GM12878 (cell line): ENCODE results near the gene FBXL17. TPM values are rescaled to one million over a fixed set of nuclear protein-coding genes. Genes with fewer than 3 reads are reported as not detected.

Source experiments
- ATAC-seq: fragments of 200-7000 bp; cut with Tn5 transposase; 3 replicates; pipeline ENCODE4 v1.9.1; 2020; ENCODE audit warnings: mild to moderate bottlenecking, moderate library complexity
- BruUV-seq: library from RNA; stranded (reverse); fragments of 400-500 nt; replicated peaks from 2 replicates; lab custom pipeline; 2021; lab: Mats Ljungman, UMichigan
- CTCF ChIA-PET: fragments of 300-600 bp; sonication (Branson Sonifier 250); formaldehyde crosslinking; extraction: SDS; loops from one replicate; lab custom pipeline; 2021; ENCODE audit warnings: inconsistent platforms; lab: Yijun Ruan, JAX
- POLR2A ChIA-PET: fragments of 350-600 bp; formaldehyde crosslinking; extraction: SDS; loops from one replicate; lab custom pipeline; 2021; ENCODE audit warnings: inconsistent platforms; lab: Charles Lee
- RAD21 ChIA-PET: fragments of 300-600 bp; sonication (Branson Sonifier 250); formaldehyde crosslinking; loops from one replicate; lab custom pipeline; 2023; ENCODE audit warnings: antibody characterized with exemption; ENCODE audit not compliant: unreplicated experiment; lab: Charles Lee
- SMC1A ChIA-PET: fragments of 300-600 bp; sonication (Branson Sonifier 250); formaldehyde crosslinking; loops from one replicate; lab custom pipeline; 2023; ENCODE audit not compliant: unreplicated experiment, uncharacterized antibody; lab: Charles Lee
- DNase-seq: peaks from one replicate; pipeline ENCODE4 v3.0.0-alpha.2; 2011; ENCODE audit warnings: low read depth, low spot score
- FAIRE-seq: peaks from 3 replicates; lab custom pipeline; 2011; peaks lifted over from hg19 to GRCh38; lab: Jason Lieb, UNC
- H2AFZ ChIP-seq: 2 replicates; pipeline ENCODE4 v1.6.0; 2011; ENCODE audit warnings: low read depth, low read length, control low read depth; ENCODE audit not compliant: control insufficient read depth
- H3K27ac ChIP-seq: 2 replicates; pipeline ENCODE4 v1.5.1; 2011; ENCODE audit warnings: control low read depth; ENCODE audit not compliant: control insufficient read depth, insufficient read depth
- H3K27me3 ChIP-seq, 2 experiments: replicated peaks in 1 of 2; 2 replicates each; pipeline versions ENCODE4 v1.6.0 to v1.6.1; 2011; ENCODE audit warnings: low read length in 1 of 2; ENCODE audit not compliant: control insufficient read depth in 2 of 2, insufficient read depth in 2 of 2
- H3K36me3 ChIP-seq, 2 experiments: 2 replicates each; pipeline ENCODE4 v1.5.1; 2011; ENCODE audit warnings: low read length in 1 of 2; ENCODE audit not compliant: control insufficient read depth in 2 of 2, insufficient read depth in 2 of 2
- H3K4me1 ChIP-seq: 2 replicates; pipeline ENCODE4 v1.6.1; 2011; ENCODE audit warnings: mild to moderate bottlenecking, low read length, moderate library complexity, mixed read lengths; ENCODE audit not compliant: control insufficient read depth, insufficient read depth
- H3K4me2 ChIP-seq: 2 replicates; pipeline ENCODE4 v1.6.0; 2011; ENCODE audit warnings: control low read depth; ENCODE audit not compliant: control insufficient read depth, insufficient read depth
- H3K4me3 ChIP-seq: fragments of 200-600 bp; sonication (generic); 2 replicates; pipeline ENCODE4 v1.5.1; 2016
- H3K79me2 ChIP-seq: 2 replicates; pipeline ENCODE4 v1.6.0; 2011; ENCODE audit warnings: low read length; ENCODE audit not compliant: control insufficient read depth, insufficient read depth
- H3K9ac ChIP-seq: 2 replicates; pipeline ENCODE4 v1.8.0; 2011; ENCODE audit warnings: low read length, control low read depth, mixed read lengths; ENCODE audit not compliant: control insufficient read depth, insufficient read depth
- H3K9me3 ChIP-seq: replicated peaks from 3 replicates; pipeline ENCODE4 v1.5.1; 2011; ENCODE audit warnings: mild to moderate bottlenecking, low read length; ENCODE audit not compliant: control insufficient read depth, insufficient read depth
- H4K20me1 ChIP-seq: 2 replicates; pipeline ENCODE4 v1.6.0; 2011; ENCODE audit not compliant: control insufficient read depth, insufficient read depth
- EGR1 ChIP-seq, 2 experiments: IDR thresholded peaks; 1 replicate in 1 of 2; 2 replicates in 1 of 2; pipeline ENCODE4 v1.6.1; 2011 to 2012; ENCODE audit warnings: low read depth in 2 of 2, low read length in 2 of 2, borderline replicate concordance in 1 of 2, mild to moderate bottlenecking in 1 of 2, moderate library complexity in 1 of 2
- FOXM1 ChIP-seq: IDR thresholded peaks from 2 replicates; pipeline ENCODE4 v1.6.1; 2012; ENCODE audit warnings: low read depth, mild to moderate bottlenecking, inconsistent platforms, low read length, moderate library complexity
- GABPA ChIP-seq: IDR thresholded peaks from 2 replicates; pipeline ENCODE4 v1.6.1; 2014; ENCODE audit warnings: antibody characterized with exemption, low read depth, mild to moderate bottlenecking, inconsistent platforms
- LARP7 ChIP-seq: fragments of 450-650 bp; IDR thresholded peaks from 2 replicates; pipeline ENCODE4 v1.6.1; 2017; ENCODE audit warnings: mild to moderate bottlenecking
- PAX5 ChIP-seq: IDR thresholded peaks from 2 replicates; pipeline ENCODE4 v1.6.1; 2011; ENCODE audit warnings: low read depth, low read length, borderline replicate concordance
- PBX3 ChIP-seq: IDR thresholded peaks from 2 replicates; pipeline ENCODE4 v1.6.1; 2011; ENCODE audit warnings: mild to moderate bottlenecking, low read depth, low read length, moderate library complexity; ENCODE audit not compliant: insufficient replicate concordance
- TCF7 ChIP-seq: IDR thresholded peaks from 2 replicates; pipeline ENCODE4 v1.6.1; 2014; ENCODE audit warnings: antibody characterized with exemption, borderline replicate concordance
- ZBED1 ChIP-seq: IDR thresholded peaks from 2 replicates; pipeline ENCODE4 v1.6.1; 2016; ENCODE audit warnings: borderline replicate concordance
- WGBS: methylation state at CpG from one replicate; pipeline ENCODE4 v1.1.6; 2016; ENCODE audit warnings: low lambda C conversion rate; ENCODE audit not compliant: insufficient replicate concordance, insufficient coverage; ENCODE audit errors: missing lambda C conversion rate; 5-methylcytosine and 5-hydroxymethylcytosine counted together
- in situ Hi-C: fragments of 300-500 bp; cut with MboI; formaldehyde crosslinking; loops from 9 replicates; pipeline ENCODE4 v1.14.3; 2018; ENCODE audit warnings: mixed read lengths
- intact Hi-C: fragments of 100-400 bp; cut with micrococcal nuclease; formaldehyde crosslinking; loops from one replicate; pipeline ENCODE4 v1.14.2; 2022; ENCODE audit not compliant: unreplicated experiment
- polyA plus RNA-seq, 11 experiments: library from polyadenylated mRNA; depleted of rRNA in 4 of 11; unstranded in 6 of 11; stranded (reverse) in 5 of 11; fragments of >200 nt; fragmentation: Nextera tagmentation in 4 of 11; fragmentation: Illumina TruSeq in 1 of 11; extraction: Ambion mirVana in 4 of 11; extraction: Trizol in 1 of 11; gene quantifications; 1 replicate in 1 of 11; 2 replicates in 10 of 11; pipeline versions ENCODE4 v1.2.1 to v1.2.3, GENCODE V29; 2011 to 2016; ENCODE audit warnings: inconsistent platforms in 2 of 11, missing spikeins in 2 of 11, low read depth in 1 of 11
- total RNA-seq, 4 experiments: library from RNA; depleted of rRNA in 3 of 4; stranded (reverse); fragments of >200 nt in 3 of 4; fragmentation: Illumina TruSeq in 1 of 4; extraction: Trizol in 1 of 4; gene quantifications; 2 replicates each; pipeline versions ENCODE4 v1.2.1 to v1.2.3, GENCODE V29; 2013 to 2021
- TF ChIP-seq, protein P1 (sequence below): fragments of 450-650 bp; IDR thresholded peaks from 2 replicates; pipeline ENCODE4 v1.6.1; 2016; ENCODE audit warnings: mild to moderate bottlenecking
- TF ChIP-seq, protein P2 (sequence below): IDR thresholded peaks from 2 replicates; pipeline ENCODE4 v1.6.1; 2011; ENCODE audit warnings: borderline replicate concordance, low read depth, mild to moderate bottlenecking, moderate library complexity, low read length; ENCODE audit not compliant: insufficient read depth, poor library complexity, severe bottlenecking

The FBXL17 gene
- total and polyA plus RNA-seq, 10 of the 15 experiments (the other 5 are each of a cell fraction or from before 2014, with no cell fraction given), result 0.88 to 9.0 (median 4.4) TPM

- POLR2A ChIA-PET, result no interaction called here
- intact Hi-C loops (loop anchor here (10.0 kb wide), 1 partner anchor 767 kb away; no protein-coding TSS in a partner anchor), in situ Hi-C loops (no loop called here)
Measured at GRCh38 chr5:108341866-108342265, 40.0 kb downstream of the FBXL17 start.

DNA sequence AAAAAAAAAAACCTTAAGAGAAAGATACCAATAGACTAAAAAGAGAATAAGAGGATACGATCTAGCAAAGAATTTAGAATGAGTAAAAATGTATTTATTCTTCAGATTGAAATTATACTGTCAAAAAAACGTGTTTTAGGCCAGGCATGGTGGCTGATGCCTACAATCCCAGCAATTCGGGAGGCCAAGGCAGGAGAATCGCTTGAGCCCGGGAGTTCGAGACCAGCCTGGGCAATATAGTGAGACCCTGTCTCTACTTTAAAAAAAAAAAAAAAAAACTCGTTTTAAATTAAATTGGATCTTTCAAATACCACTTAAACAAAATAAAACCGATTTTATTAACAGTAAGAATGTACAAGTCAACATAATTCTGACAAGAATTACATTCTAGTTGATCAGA, 41.8 kb downstream of the FBXL17 start:
- in situ Hi-C loops, result no loop called here
- no peak for FAIRE-seq
- CTCF ChIA-PET, result interaction anchor here (7.6 kb wide), 1 partner anchor 80 kb away, joined by 142 read pairs; no protein-coding TSS in a partner anchor
- SMC1A ChIA-PET, result interaction anchor here (2.1 kb wide), 1 partner anchor 80 kb away, joined by 8 read pairs; no protein-coding TSS in a partner anchor
- Histone ChIP-seq H3K79me2 (no peaks in the 10 kb centered on the region), H3K4me3 (no peak overlapping the region), H3K9me3 (no peaks in the 10 kb centered on the region), H2AFZ (no peak overlapping the region), H3K27me3 (no peaks in the 10 kb centered on the region), H4K20me1 (no peaks in the 10 kb centered on the region), H3K4me2 (no peak overlapping the region), H3K4me1 (no peaks in the 10 kb centered on the region), H3K36me3 (no peaks in the 10 kb centered on the region), H3K9ac (no peak overlapping the region), H3K27ac (no peak overlapping the region)
- intact Hi-C loops, result loop anchor here (10.0 kb wide), 1 partner anchor 765 kb away; no protein-coding TSS in a partner anchor
- DNase-seq, result no peak
- 86% methylated on average over 8 of the region's 8 CpGs for WGBS
- no TSS peak for BruUV-seq
- RAD21 ChIA-PET, result interaction anchor here (0.7 to 1.6 kb wide), 2 partner anchors 80 to 800 kb away, joined by 3 to 5 read pairs; no protein-coding TSS in a partner anchor
- POLR2A ChIA-PET, result no interaction called here
- no peak for ATAC-seq
- TF ChIP-seq PAX5, result no peak
- TF ChIP-seq PBX3, result no peak
- no peak for TF ChIP-seq FOXM1
- no peak for TF ChIP-seq GABPA
- TF ChIP-seq, protein P1, sequence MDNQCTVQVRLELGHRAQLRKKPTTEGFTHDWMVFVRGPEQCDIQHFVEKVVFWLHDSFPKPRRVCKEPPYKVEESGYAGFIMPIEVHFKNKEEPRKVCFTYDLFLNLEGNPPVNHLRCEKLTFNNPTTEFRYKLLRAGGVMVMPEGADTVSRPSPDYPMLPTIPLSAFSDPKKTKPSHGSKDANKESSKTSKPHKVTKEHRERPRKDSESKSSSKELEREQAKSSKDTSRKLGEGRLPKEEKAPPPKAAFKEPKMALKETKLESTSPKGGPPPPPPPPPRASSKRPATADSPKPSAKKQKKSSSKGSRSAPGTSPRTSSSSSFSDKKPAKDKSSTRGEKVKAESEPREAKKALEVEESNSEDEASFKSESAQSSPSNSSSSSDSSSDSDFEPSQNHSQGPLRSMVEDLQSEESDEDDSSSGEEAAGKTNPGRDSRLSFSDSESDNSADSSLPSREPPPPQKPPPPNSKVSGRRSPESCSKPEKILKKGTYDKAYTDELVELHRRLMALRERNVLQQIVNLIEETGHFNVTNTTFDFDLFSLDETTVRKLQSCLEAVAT, result no peak
- TF ChIP-seq LARP7, result no peak
- TF ChIP-seq EGR1 (IDR thresholded peaks at IDR 0.05; ENCODE audit: borderline replicate concordance in 1 of 2, low read depth in 2 of 2, low read length in 2 of 2), result no peak
- TF ChIP-seq TCF7, result no peak

More at GRCh38 chr5:108341866-108342265, 40.0 kb downstream of the FBXL17 start:
- Histone ChIP-seq H4K20me1 (no peaks in the 10 kb centered on the region), H3K79me2 (no peaks in the 10 kb centered on the region), H3K27ac (no peak overlapping the region), H2AFZ (no peak overlapping the region), H3K4me2 (no peak overlapping the region), H3K36me3 (no peaks in the 10 kb centered on the region), H3K4me1 (no peaks in the 10 kb centered on the region)
- BruUV-seq, result no TSS peak
- ChIA-PET CTCF (interaction anchor here (0.6 to 7.6 kb wide), 2 partner anchors 82 to 160 kb away, joined by 3 to 142 read pairs; no protein-coding TSS in a partner anchor), RAD21 (interaction anchor here (0.8 to 1.3 kb wide), 2 partner anchors 8 to 82 kb away, joined by 3 to 6 read pairs; no protein-coding TSS in a partner anchor)
- no peak for DNase-seq
- 100% methylated on average over 1 of the region's 1 CpG for WGBS
- no peak for FAIRE-seq
- TF ChIP-seq, protein P2, sequence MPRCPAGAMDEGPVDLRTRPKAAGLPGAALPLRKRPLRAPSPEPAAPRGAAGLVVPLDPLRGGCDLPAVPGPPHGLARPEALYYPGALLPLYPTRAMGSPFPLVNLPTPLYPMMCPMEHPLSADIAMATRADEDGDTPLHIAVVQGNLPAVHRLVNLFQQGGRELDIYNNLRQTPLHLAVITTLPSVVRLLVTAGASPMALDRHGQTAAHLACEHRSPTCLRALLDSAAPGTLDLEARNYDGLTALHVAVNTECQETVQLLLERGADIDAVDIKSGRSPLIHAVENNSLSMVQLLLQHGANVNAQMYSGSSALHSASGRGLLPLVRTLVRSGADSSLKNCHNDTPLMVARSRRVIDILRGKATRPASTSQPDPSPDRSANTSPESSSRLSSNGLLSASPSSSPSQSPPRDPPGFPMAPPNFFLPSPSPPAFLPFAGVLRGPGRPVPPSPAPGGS, result no peak
- no peak for TF ChIP-seq ZBED1
- TF ChIP-seq, all 136 proteins: peak for 0
- Histone ChIP-seq H3K9ac (no peak overlapping the region), H3K9me3 (no peaks in the 10 kb centered on the region), H3K27me3 (no peaks in the 10 kb centered on the region), H3K4me3 (no peak overlapping the region)
- SMC1A ChIA-PET, result interaction anchor here (1.4 to 4.9 kb wide), 2 partner anchors 13 to 82 kb away, joined by 5 to 88 read pairs; no protein-coding TSS in a partner anchor
- no peak for ATAC-seq
